ENCODE measurements around the gene TMPRSS11B.
"Not testable (repeated sequence)": the region's sequence is repeated elsewhere in the genome, so short reads cannot be mapped to it uniquely, and the experiment has no call there.

Gene TMPRSS11B

DNA sequence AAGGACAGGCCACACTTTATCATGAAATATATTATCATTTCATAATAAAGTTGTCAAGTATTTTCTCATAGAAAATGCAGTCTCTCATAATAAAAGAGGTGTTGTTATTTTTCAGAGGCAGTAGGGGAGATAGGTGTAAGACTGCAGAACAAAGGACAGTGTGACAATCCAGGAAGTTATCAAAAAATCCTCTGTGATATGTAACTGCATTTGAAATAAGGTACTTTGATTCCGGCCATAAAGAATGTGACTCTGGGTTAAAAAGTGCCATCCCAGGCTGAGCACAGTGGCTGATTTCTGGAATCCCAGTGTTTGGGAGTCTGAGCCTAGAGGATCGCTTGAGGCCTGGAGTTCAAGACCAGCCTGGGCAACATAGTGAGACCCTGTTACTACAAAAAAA, 37.6 kb upstream of the TMPRSS11B start:
- H3K79me2 ChIP-seq = no peaks in the 10 kb centered on the region

DNA sequence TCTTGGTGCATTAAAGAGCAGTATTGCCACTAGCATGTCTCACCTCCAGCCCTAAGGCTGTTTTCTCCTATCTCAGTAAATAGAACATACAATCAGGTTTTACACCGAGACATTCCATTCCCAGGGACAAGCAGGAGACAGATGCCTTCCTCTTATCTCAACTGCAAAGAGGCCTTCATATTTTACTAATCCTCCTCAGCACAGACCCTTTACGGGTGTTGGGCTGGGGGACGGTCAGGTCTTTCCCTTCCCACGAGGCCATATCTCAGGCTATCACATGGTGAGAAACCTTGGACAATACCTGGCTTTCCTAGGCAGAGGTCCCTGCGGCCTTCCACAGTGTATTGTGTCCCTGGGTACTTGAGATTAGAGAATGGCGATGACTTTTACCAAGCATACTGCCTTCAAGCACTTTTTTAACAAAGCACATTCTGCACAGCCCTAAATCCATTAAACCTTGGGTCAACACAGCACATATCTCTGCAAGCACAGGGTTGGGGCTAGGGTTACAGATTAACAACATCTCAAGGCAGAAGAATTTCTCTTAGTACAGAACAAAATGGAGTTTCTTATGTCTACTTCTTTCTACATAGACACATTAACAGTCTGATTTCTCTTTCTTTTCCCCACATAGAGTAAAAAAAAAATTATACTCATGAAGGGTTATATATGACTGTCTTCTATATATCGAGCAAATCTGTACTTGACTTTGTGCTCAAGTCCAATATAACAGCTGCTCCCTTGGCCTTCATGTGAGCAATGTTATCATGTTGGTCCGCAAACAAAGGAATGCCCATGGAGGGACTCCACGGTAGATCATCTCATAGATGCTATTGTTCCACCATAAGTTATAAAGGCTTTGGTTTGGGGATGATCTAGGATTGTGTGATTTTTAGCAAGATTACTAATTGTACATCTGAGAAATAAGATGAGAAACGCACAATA, 36.6 kb upstream of the TMPRSS11B start:
- H3K27ac ChIP-seq; H3K79me2 ChIP-seq; H3K4me1 ChIP-seq; H2AFZ ChIP-seq; H3K27me3 ChIP-seq (ENCODE audit: control insufficient read depth, insufficient read depth, low read length); H3K9ac ChIP-seq; H3K4me3 ChIP-seq (ENCODE audit: low read depth, low read length); H3K9me3 ChIP-seq (ENCODE audit: control insufficient read depth, low read length); H3K4me2 ChIP-seq (ENCODE audit: low read length); H3K36me3 ChIP-seq (ENCODE audit: control insufficient read depth, insufficient read depth, low read length): not testable (repeated sequence)

More for the DNA sequence above, 37.6 kb upstream of the TMPRSS11B start:
- Histone ChIP-seq H3K36me3 (ENCODE audit: control insufficient read depth, insufficient read depth, low read length) (no peaks in the 10 kb centered on the region), H3K27me3 (ENCODE audit: control insufficient read depth, insufficient read depth, low read length) (no peaks in the 10 kb centered on the region), H2AFZ (no peak overlapping the region), H3K4me3 (ENCODE audit: low read depth, low read length) (no peak overlapping the region), H3K4me1 (no peaks in the 10 kb centered on the region), H3K9me3 (ENCODE audit: control insufficient read depth, low read length) (no peaks in the 10 kb centered on the region), H3K4me2 (ENCODE audit: low read length) (no peak overlapping the region), H3K9ac (no peak overlapping the region), H3K27ac (no peak overlapping the region)
- TF ChIP-seq, protein P1, sequence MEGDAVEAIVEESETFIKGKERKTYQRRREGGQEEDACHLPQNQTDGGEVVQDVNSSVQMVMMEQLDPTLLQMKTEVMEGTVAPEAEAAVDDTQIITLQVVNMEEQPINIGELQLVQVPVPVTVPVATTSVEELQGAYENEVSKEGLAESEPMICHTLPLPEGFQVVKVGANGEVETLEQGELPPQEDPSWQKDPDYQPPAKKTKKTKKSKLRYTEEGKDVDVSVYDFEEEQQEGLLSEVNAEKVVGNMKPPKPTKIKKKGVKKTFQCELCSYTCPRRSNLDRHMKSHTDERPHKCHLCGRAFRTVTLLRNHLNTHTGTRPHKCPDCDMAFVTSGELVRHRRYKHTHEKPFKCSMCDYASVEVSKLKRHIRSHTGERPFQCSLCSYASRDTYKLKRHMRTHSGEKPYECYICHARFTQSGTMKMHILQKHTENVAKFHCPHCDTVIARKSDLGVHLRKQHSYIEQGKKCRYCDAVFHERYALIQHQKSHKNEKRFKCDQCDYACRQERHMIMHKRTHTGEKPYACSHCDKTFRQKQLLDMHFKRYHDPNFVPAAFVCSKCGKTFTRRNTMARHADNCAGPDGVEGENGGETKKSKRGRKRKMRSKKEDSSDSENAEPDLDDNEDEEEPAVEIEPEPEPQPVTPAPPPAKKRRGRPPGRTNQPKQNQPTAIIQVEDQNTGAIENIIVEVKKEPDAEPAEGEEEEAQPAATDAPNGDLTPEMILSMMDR (IDR thresholded peaks at IDR 0.05) = no peak

DNA sequence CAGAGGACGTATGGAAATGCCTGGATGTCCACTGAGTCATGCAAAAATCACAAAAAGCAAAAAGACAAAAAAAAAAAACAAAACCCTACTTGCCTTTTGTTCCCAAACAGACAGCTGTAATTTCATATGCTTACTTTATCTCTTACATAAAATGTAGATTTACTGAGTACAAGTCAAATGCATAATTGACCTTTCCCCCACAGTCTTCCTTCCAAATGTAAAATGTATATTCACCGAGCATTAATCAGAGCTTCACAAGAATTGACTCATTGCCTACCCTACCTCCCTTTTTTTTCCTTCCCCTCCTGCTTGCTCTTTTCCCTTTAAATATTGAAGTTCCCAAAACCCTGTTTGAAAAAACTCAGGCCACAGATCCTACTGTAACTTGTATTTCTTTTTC, 32.5 kb upstream of the TMPRSS11B start:
- no peak overlapping the region for H2AFZ ChIP-seq
- no peak overlapping the region for H3K27ac ChIP-seq
- no peaks in the 10 kb centered on the region for H3K4me1 ChIP-seq
- H3K9ac ChIP-seq = no peak overlapping the region
- H3K27me3 ChIP-seq (ENCODE audit: control insufficient read depth, insufficient read depth, low read length) = no peaks in the 10 kb centered on the region
- no peak overlapping the region for H3K4me2 ChIP-seq (ENCODE audit: low read length)
- no peaks in the 10 kb centered on the region for H3K79me2 ChIP-seq
- no peaks in the 10 kb centered on the region for H3K36me3 ChIP-seq (ENCODE audit: control insufficient read depth, insufficient read depth, low read length)
- no peak overlapping the region for H3K4me3 ChIP-seq (ENCODE audit: low read depth, low read length)
- no peaks in the 10 kb centered on the region for H3K9me3 ChIP-seq (ENCODE audit: control insufficient read depth, low read length)
- TF ChIP-seq, protein P1 (IDR thresholded peaks at IDR 0.05) = no peak

DNA sequence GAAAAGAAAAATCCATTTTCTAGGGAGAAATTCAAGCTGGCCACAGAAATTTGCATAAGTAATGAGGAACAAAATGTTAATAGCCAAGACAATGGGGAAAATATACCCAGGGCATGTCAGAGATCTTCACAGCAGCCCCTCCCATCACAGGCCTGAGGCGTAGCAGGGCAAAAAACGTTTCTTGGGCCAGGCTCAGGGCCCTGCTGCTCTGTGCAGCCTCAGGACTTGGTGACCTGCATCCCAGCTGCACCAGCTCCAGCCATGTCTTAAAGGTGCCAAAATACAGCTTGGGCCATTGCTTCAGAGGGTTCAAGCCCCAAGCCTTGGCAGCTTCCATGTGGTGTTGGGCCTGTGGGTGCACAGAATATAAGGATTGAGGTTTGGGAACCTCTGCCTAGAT, 32.1 kb upstream of the TMPRSS11B start:
- Histone ChIP-seq H3K4me2 (ENCODE audit: low read length) (no peak overlapping the region), H3K9ac (no peak overlapping the region), H3K4me1 (no peaks in the 10 kb centered on the region), H2AFZ (no peak overlapping the region), H3K27me3 (ENCODE audit: control insufficient read depth, insufficient read depth, low read length) (no peaks in the 10 kb centered on the region), H3K36me3 (ENCODE audit: control insufficient read depth, insufficient read depth, low read length) (no peaks in the 10 kb centered on the region), H3K79me2 (no peaks in the 10 kb centered on the region), H3K27ac (no peak overlapping the region), H3K4me3 (ENCODE audit: low read depth, low read length) (no peak overlapping the region), H3K9me3 (ENCODE audit: control insufficient read depth, low read length) (no peaks in the 10 kb centered on the region)
- TF ChIP-seq, protein P1 (IDR thresholded peaks at IDR 0.05) = no peak

DNA sequence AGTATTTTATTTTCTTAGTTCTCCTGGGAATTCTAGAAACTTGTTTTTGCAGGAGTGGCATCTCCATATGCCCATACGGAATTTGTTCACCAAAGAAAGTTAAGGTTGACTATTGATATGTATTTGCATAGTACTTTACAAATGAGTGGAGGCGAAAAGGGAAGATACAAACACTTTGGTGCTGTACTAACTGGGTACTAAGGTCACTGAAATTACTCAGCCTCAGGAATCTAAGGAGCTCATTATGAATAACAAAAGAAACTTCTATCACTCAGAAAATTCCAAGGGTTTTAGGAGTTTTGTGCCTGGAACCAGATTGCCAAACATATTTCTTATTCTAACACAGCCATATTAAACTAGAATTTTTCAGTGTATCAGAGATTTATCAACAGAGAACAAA, 27.4 kb upstream of the TMPRSS11B start:
- Histone ChIP-seq H2AFZ (no peak overlapping the region), H3K4me3 (ENCODE audit: low read depth, low read length) (no peak overlapping the region), H3K36me3 (ENCODE audit: control insufficient read depth, insufficient read depth, low read length) (no peaks in the 10 kb centered on the region), H3K4me2 (ENCODE audit: low read length) (no peak overlapping the region), H3K27me3 (ENCODE audit: control insufficient read depth, insufficient read depth, low read length) (no peaks in the 10 kb centered on the region), H3K9me3 (ENCODE audit: control insufficient read depth, low read length) (no peaks in the 10 kb centered on the region), H3K9ac (no peak overlapping the region), H3K27ac (no peak overlapping the region), H3K79me2 (no peaks in the 10 kb centered on the region), H3K4me1 (no peaks in the 10 kb centered on the region)
- TF ChIP-seq, protein P1 (IDR thresholded peaks at IDR 0.05) = no peak
